ENCODE data around the gene SLC6A13. TPM values are rescaled to one million over a fixed set of nuclear protein-coding genes. Genes with fewer than 3 reads are reported as not detected.
A peak's percentile ranks its signal among the peaks of the same experiment; 100 is the strongest.

The SLC6A13 gene
- total RNA-seq, 1 experiment from 2014 or later: not detected

DNA sequence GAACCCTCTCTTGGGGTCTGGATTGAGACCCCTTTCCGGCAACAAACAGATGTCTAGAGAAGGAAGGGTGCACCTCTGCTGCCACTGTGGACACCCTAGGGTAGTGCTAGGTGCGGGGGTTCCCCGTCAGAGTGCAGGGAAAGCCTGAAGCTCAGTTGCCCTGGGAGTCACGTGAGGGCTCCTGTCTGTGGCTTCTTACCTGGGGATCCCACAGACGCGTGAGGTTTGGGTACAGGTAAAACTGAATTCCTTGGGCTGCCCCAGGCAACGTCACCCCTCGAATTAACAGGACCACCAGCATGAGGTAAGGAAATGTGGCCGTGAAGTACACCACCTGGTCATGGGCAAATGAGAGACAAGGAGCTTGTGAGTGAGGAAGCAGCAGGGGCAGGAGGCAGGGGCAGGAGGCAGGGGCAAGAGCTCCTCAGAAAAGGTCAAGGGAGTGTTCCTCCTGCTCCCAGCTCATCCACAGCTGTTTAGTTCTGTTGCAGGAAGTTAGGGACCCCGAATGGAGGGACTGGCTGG is 27.7 kb downstream of the SLC6A13 start:
- no peak for DNase-seq (ENCODE audit: low read depth)

DNA sequence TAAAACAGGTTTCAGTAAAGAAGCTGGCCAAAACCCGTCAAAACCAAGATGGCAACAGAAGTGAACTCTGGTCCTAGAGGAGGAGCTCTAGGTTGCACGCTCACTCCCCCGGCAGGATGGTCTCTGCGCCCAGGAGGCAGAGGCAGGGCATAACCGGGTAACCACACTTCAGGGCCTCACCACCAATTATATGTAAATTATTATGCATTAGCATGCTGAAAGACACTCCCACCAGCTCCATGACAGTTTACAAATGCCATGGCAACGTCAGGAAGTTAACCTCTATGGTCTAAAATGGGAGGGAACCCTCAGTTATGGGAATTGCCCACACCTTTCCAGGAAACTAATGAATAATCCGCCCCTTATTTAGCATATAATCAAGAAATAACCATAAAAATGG is 28.6 kb downstream of the SLC6A13 start:
- DNase-seq (ENCODE audit: low read depth): no peak

- DNase-seq (ENCODE audit: low read depth): no peak
Measured at GRCh38 chr12:233615-233968, 29.0 kb downstream of the SLC6A13 start.

DNA sequence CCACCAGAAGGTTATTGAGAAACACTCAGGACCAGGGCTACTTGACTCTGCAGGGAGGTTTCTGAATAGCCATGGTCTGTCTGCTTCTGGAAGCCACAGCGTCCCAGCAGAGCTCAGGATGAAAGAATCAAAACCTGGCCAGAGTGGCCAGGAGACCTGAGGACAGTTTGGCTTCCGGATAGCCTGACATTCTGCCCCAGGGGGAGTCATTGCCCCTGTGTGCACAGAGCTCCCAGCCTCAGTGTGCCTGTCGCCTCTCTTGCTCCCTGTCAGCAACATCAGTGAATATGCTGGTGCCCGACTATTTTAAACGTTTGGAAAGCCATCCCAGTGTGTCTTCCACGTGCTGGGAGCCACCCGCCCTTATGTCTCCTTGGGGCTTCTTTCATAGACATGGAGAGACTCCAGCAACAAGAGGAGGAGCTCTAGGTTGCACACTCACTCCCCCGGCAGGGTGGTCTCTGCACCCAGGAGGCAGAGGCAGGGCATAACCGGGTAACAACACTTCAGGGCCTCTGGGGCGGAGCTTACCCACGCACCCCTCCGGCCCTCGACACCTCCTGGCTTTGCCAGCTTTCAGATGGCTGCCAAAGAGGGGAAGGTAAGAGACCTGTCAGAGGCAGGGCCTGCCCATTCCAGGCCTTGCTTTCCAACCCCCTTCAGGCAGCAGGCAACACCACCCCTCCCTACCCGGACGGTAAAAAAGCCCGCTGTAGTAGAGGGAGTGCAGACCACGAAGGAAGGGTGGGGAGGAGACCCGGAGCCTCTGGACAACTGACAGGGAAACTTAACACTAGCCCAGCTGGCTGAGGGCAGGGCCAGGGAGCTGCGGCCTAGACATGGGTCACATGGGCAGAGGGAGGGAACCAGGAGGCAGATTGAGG is 29.7 kb downstream of the SLC6A13 start:
- no peak for DNase-seq (ENCODE audit: low read depth)

DNA sequence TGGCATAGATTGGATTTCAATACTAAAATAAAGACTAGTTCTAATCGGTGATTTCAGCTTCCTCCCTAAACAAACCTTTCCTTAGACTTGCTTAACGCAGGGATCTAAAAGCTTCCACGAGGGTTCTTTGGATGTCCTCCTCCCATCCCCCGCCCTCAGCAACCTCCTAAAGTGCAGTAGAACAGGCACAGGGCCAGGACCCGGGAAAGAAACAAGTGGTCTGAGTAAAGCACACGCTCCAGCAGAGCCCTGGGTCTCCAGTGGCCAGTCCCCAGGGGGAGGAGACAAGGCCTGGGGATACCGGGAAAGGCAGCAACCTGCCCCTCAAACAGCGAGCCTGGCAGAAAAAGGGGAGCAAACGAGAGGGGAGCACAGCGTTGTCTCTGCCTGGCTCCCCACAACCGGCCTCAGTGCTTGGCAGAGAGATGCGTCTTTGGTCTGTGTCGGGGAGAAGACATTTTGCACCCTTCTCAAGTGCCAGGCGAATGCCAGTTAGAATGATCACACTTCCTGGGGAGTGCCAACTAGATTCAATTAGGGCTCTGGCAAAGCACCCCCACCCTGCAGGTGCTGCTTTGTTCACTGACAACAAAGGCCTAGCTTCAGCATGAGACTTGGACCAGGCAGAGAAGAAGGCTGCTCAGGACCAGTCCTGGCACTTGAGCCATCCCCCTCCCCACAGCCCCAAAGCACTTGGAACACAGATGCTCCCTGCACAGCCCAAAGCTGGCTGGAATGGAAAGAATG is 31.5 kb downstream of the SLC6A13 start:
- DNase-seq (ENCODE audit: low read depth): no peak

GRCh38 chr12:229441-230191 is 33.0 kb downstream of the SLC6A13 start:
- no peak for DNase-seq (ENCODE audit: low read depth)

- no peak for DNase-seq (ENCODE audit: low read depth)
Measured at GRCh38 chr12:228846-229200, 33.8 kb downstream of the SLC6A13 start.

DNA sequence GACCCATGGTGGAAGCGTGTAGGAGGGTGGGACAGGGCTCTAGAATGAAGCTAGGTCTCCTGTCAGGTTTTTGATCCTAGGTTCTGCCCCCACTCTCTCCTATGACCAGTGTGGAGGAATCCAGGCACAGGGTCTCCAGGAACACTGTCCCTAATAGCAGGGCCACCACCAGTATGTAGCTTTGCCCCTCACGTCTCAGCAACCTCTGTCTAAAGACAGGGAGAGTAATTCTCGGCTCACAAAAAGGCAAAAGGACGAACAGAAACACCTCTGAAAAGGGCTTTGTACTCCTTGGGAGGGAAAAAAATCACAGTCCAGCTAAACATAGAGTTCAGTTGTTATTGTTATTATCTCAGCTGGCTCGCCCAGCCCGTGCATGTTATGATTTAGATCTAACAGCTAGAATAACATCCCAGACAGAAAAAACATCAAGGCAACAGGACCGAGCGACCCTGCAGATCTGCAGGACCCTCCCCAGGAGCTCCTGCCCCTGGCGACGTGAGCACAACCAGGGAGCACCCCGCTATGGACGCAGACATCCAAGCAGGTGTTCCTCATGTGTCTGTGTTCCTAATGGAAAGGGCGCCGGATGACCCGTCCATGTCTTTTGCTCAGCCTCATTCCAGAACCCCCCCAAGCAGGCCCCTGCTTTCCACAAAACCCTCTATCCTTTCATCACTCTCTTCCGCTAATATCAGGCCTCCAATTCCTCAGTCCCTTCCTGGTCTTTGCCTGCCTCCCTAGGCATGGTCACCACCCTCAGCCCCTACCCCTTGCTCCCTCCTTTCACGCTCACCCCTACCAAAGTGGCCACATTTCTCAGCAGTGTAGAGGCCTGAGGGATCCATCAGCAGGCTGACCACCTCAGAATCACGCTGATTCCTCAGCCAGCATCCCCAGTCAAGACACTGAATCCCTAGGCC is 34.5 kb downstream of the SLC6A13 start:
- no peak for DNase-seq (ENCODE audit: low read depth)

GRCh38 chr12:227286-227915 is 35.2 kb downstream of the SLC6A13 start:
- no peak for DNase-seq (ENCODE audit: low read depth)

- no peak for DNase-seq (ENCODE audit: low read depth)
Measured at GRCh38 chr12:226401-226800, 36.2 kb downstream of the SLC6A13 start.

DNA sequence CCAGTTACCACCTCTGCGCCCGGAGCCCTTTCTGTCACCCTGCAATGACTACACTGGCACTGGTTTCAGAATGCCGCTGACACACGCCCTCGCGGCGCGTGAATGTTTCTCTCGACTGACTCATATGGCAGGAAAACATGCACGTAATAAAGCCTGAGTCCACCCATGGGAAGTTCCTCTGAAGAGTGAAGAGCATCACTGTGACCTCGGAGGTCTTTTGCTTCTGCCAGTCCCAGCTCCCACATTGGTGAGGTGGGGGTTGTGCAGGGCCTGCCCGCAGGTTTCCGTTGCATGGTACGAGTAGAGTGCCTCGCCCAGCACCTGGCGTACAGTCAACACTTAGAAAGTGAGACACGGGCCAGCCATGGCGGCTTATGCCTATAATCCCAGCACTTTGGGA is 37.6 kb downstream of the SLC6A13 start:
- DNase-seq (ENCODE audit: low read depth): no peak

DNA sequence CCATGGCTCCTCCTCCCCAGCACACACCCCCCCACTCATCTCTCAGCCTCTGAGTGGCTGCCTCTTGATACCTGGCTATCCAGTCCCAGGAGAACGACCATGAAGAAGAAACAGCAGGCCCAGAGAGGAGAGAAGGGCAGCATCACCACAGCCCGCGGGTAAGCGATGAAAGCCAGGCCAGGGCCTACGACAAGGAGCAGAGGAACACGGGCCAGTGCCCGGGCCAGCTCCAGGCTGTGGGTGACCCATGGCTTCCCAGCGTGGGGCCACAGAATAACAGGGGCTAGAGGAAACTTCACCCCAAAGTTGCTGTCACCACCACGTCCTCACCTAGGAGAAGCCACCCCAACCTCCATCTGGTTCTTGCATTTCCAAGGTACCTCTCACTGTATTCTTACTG is 38.3 kb downstream of the SLC6A13 start:
- no peak for DNase-seq (ENCODE audit: low read depth)

GRCh38 chr12:223841-224240 is 38.8 kb downstream of the SLC6A13 start:
- no peak for DNase-seq (ENCODE audit: low read depth)

DNA sequence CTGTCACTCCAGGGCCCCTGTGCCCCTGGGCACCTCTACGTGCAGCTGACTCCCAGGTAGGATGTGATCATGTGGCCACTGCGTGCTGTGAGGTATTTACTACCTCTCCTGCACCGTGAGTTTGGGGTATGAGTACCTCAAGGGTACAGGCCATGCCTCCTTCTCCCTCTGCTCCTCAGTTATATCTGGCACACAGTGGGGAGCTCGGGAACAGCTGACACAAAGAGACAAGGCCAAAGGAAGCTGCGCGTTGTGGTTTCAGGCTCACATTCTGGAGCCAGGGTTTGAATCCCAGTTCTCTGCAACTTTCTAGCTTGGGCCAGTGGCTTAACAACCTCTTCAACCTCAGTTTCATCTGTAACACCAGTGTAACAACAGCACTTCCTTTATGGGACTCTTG is 40.9 kb downstream of the SLC6A13 start:
- DNase-seq (ENCODE audit: low read depth): no peak

DNA sequence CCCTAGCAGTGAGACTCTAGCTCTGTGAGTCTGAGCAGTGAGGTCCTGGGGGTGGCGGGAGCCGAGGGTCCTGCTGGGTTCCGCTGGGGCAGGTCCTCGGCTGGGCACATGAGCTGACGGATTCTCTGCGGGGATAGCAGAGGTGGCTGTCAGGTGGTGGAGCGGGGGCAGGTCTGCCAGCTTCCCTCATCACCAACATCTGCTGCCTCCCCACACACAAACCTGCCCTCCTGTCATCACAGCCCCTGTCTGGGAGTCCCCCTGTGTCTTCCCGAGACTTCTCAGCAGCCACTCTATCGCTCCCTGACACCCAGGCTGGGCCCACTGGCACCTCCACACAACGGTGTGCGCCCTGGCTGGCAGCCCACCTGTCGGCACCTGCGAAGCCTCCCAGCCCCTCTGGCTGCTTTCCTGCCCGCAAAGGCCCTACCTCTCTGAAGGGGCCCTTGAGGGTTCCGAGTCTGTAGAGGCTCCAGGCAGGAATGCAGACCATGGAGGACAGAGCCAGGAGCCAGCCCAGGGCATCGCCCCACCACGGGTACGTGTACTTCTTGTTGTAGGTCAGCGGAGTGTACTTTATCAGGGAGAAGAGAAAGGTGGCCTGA is 41.6 kb downstream of the SLC6A13 start:
- no peak for DNase-seq (ENCODE audit: low read depth)

DNA sequence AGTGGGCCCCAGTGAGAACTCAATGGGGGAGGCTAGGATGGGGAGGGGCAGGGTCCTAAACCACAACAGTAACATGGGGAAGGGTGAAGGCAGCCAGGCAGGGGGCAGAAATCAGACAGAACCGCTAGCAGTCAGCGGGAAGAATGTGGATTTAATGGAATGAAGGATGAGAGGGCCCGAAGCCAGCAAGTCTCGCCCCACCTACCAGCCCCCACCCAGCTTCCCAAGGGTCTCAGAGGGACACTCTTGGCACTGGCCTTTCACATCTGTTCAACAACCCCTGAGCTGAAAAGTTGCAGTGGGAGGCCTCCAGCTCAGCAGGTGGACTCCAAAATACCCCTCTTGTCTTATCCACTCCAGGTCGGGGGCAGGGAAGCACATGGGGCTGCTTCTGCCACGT is 42.1 kb downstream of the SLC6A13 start:
- no peak for DNase-seq (ENCODE audit: low read depth)

DNA sequence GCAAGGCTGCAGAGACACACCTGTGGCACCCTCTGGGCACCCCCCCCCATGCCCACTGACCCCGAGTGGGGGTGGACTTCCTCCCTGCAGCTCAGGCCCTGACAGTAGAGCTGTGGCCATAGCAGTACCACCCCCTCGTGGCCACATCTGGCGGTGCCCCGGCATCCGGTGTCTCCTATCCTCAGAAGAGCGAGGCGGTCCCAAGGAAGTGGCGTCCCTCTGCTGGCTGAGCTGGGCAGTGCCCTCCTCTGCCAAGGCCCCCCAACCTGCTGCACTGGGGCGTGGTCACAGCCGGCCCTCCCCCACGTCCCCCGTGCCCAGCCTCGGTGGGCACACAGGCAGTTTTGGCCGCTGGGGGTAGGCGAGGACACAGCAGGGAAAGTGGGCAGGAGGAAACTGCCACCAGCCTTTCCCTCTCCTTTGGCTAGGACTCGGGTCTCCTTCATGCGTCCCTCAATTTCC is 42.7 kb downstream of the SLC6A13 start:
- DNase-seq (ENCODE audit: low read depth): peak; percentile 76

- no peak for DNase-seq (ENCODE audit: low read depth)
Measured at GRCh38 chr12:218728-219590, 43.7 kb downstream of the SLC6A13 start.

- DNase-seq (ENCODE audit: low read depth): no peak
Measured at GRCh38 chr12:218221-218620, 44.4 kb downstream of the SLC6A13 start.
